Astrocyte (in vitro differentiated cells and primary cell): ENCODE data around the gene TMPRSS3. TPM values are rescaled to one million over a fixed set of nuclear protein-coding genes. Genes with fewer than 3 reads are reported as not detected.

ENCODE experiments used
- DNase-seq: peaks from one replicate; pipeline ENCODE4 v3.0.0-alpha.2; 2010; ENCODE audit warnings: low read depth
- FAIRE-seq: peaks from 2 replicates; lab custom pipeline; 2011; peaks lifted over from hg19 to GRCh38; lab: Jason Lieb, UNC
- H2AFZ ChIP-seq: 2 replicates; pipeline ENCODE4 v1.6.0; 2012; ENCODE audit warnings: low read depth, low read length, inconsistent platforms
- H3K27ac ChIP-seq: 2 replicates; pipeline ENCODE4 v1.5.1; 2011; ENCODE audit warnings: low read depth, low read length, inconsistent platforms
- H3K27me3 ChIP-seq: 2 replicates; pipeline ENCODE4 v1.6.0; 2011; ENCODE audit warnings: low read length, inconsistent platforms; ENCODE audit not compliant: insufficient read depth
- H3K36me3 ChIP-seq: 2 replicates; pipeline ENCODE4 v1.5.1; 2011; ENCODE audit warnings: low read length, inconsistent platforms; ENCODE audit not compliant: insufficient read depth
- H3K4me1 ChIP-seq: 2 replicates; pipeline ENCODE4 v1.5.1; 2011; ENCODE audit warnings: low read length, inconsistent platforms; ENCODE audit not compliant: insufficient read depth
- H3K4me2 ChIP-seq: 2 replicates; pipeline ENCODE4 v1.6.0; 2012; ENCODE audit warnings: low read length, inconsistent platforms
- H3K4me3 ChIP-seq: 2 replicates; pipeline ENCODE4 v1.5.1; 2011; ENCODE audit warnings: low read depth, mild to moderate bottlenecking, low read length, inconsistent platforms; ENCODE audit not compliant: insufficient read depth
- H3K79me2 ChIP-seq: 2 replicates; pipeline ENCODE4 v1.6.0; 2012; ENCODE audit warnings: mild to moderate bottlenecking, low read length, inconsistent platforms; ENCODE audit not compliant: insufficient read depth
- H3K9ac ChIP-seq: 2 replicates; pipeline ENCODE4 v1.6.0; 2012; ENCODE audit warnings: mild to moderate bottlenecking, low read length, inconsistent platforms
- H3K9me3 ChIP-seq: 2 replicates; pipeline ENCODE4 v1.5.1; 2012; ENCODE audit warnings: low read depth, mild to moderate bottlenecking, low read length, inconsistent platforms; ENCODE audit not compliant: insufficient read depth
- H4K20me1 ChIP-seq: 2 replicates; pipeline ENCODE4 v1.6.0; 2012; ENCODE audit warnings: low read length, inconsistent platforms; ENCODE audit not compliant: insufficient read depth
- H3K27ac Mint-ChIP-seq: one replicate; pipeline ENCODE4 v1.8.0; 2021; ENCODE audit warnings: mild to moderate bottlenecking, mixed read lengths; ENCODE audit not compliant: unreplicated experiment
- H3K27me3 Mint-ChIP-seq: one replicate; pipeline ENCODE4 v1.8.0; 2021; ENCODE audit warnings: low read depth, mixed read lengths; ENCODE audit not compliant: unreplicated experiment
- H3K36me3 Mint-ChIP-seq: one replicate; pipeline ENCODE4 v1.8.0; 2021; ENCODE audit warnings: low read depth, mixed read lengths; ENCODE audit not compliant: unreplicated experiment
- H3K4me1 Mint-ChIP-seq: one replicate; pipeline ENCODE4 v1.8.0; 2021; ENCODE audit warnings: low read depth, mixed read lengths; ENCODE audit not compliant: unreplicated experiment
- H3K4me3 Mint-ChIP-seq: one replicate; pipeline ENCODE4 v1.8.0; 2021; ENCODE audit warnings: mild to moderate bottlenecking, moderate library complexity, mixed read lengths; ENCODE audit not compliant: unreplicated experiment
- H3K9me3 Mint-ChIP-seq: one replicate; pipeline ENCODE4 v1.8.0; 2021; ENCODE audit warnings: mild to moderate bottlenecking, mixed read lengths; ENCODE audit not compliant: unreplicated experiment
- EZH2 ChIP-seq: IDR thresholded peaks from 2 replicates; pipeline ENCODE4 v1.6.1; 2012; ENCODE audit warnings: mild to moderate bottlenecking, low read length, inconsistent platforms; ENCODE audit not compliant: insufficient read depth
- total RNA-seq: library from RNA; stranded (reverse); gene quantifications from 2 replicates; pipeline ENCODE4 v1.2.1, GENCODE V29; 2021
- TF ChIP-seq, protein P1 (sequence below): IDR thresholded peaks from 2 replicates; pipeline ENCODE4 v1.5.1; 2011; ENCODE audit warnings: low read depth, mild to moderate bottlenecking, inconsistent platforms, low read length, moderate library complexity; ENCODE audit not compliant: insufficient read depth

Gene TMPRSS3
- total RNA-seq, 1 donor from 2014 or later = not detected

DNA sequence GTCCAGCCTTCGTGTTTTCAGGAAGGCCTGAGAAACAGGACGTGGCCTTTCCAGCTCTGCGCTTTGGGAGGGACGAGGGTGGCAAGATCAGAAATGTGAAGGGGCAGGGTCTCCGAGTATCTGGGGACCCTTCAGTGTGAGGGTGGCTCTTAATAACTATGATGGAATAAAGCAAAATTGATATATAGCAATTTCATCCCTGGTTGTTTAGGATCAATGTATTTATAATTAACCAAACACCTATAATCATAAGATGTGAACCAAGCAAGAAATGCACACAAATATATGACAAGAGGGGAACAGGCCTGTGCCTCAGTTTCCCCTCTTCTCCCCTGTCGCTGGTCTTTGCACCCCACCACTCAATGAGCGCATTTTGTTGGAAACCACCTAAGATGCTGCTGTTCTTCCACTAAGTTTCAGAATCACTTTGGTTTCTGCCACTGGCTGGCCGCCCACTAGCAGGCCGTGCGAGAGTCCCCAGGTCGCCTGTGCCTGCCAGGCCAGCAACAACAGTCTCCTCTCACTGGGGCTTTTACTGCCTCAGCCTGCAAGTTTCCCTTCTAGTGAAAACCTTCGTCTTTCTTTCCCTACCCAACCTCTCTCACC, 44.4 kb upstream of the TMPRSS3 start:
- H3K4me3 Mint-ChIP-seq = no peak overlapping the region
- FAIRE-seq = no peak
- Histone ChIP-seq H3K36me3 (no peaks in the 10 kb centered on the region), H3K27me3 (no peaks in the 10 kb centered on the region), H3K4me2 (no peak overlapping the region), H3K27ac (no peak overlapping the region), H4K20me1 (no peaks in the 10 kb centered on the region), H2AFZ (no peak overlapping the region), H3K9ac (no peak overlapping the region), H3K9me3 (peaks cover under 1% of the 10 kb centered on the region), H3K79me2 (no peaks in the 10 kb centered on the region), H3K4me1 (no peaks in the 10 kb centered on the region), H3K4me3 (no peak overlapping the region)
- TF ChIP-seq EZH2 = no peak
- TF ChIP-seq, protein P1, sequence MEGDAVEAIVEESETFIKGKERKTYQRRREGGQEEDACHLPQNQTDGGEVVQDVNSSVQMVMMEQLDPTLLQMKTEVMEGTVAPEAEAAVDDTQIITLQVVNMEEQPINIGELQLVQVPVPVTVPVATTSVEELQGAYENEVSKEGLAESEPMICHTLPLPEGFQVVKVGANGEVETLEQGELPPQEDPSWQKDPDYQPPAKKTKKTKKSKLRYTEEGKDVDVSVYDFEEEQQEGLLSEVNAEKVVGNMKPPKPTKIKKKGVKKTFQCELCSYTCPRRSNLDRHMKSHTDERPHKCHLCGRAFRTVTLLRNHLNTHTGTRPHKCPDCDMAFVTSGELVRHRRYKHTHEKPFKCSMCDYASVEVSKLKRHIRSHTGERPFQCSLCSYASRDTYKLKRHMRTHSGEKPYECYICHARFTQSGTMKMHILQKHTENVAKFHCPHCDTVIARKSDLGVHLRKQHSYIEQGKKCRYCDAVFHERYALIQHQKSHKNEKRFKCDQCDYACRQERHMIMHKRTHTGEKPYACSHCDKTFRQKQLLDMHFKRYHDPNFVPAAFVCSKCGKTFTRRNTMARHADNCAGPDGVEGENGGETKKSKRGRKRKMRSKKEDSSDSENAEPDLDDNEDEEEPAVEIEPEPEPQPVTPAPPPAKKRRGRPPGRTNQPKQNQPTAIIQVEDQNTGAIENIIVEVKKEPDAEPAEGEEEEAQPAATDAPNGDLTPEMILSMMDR = no peak
- peaks cover 42% of the 10 kb centered on the region for H3K27me3 Mint-ChIP-seq
- no peaks in the 10 kb centered on the region for H3K36me3 Mint-ChIP-seq
- DNase-seq = no peak
- H3K27ac Mint-ChIP-seq = no peak overlapping the region
- no peaks in the 10 kb centered on the region for H3K4me1 Mint-ChIP-seq
- peaks cover 4% of the 10 kb centered on the region for H3K9me3 Mint-ChIP-seq

DNA sequence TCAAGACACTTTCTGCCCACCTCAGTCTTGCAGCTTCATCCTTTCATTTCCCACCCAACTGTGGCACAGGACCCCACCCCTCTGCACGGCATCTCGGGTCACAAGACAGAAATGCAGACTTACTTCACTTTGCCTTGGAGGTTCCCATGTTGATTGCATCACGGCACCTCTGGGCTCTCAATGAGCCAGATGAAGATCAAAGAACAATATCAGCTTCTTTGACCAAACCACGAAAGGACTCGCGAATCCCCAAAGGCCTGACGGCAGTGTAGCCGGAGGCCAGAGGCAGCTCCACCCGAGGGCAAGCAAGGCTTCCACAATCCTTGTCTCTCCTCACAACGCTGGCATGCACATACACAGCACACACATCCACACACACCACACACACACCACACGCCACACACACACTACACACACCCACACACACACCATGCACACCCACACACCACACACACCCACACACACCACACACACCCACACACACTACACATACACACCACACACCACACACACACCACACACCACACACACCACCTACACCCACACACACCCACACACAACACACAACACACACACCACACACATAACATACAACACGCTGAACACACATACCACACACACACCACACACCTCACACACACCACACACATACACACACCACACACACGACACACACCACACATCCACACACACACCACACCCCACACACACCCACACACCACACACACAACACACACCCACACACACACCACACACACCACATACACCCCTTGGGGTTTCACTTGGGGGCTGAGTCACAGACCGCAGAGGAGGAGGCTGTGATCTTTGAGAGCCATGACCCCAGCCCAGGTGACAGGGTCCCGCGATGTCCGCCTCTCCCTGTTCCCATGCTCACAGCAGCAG, 43.7 kb upstream of the TMPRSS3 start:
- H3K36me3 ChIP-seq = no peaks in the 10 kb centered on the region
- Mint-ChIP-seq H3K9me3 (peaks cover 6% of the 10 kb centered on the region), H3K4me1 (no peaks in the 10 kb centered on the region), H3K36me3 (no peaks in the 10 kb centered on the region), H3K27ac (no peak overlapping the region), H3K27me3 (peaks cover 48% of the 10 kb centered on the region), H3K4me3 (no peak overlapping the region)
- H3K27ac ChIP-seq = no peak overlapping the region
- H3K4me3 ChIP-seq = no peak overlapping the region
- H3K79me2 ChIP-seq = no peaks in the 10 kb centered on the region
- TF ChIP-seq, protein P1 = no peak
- TF ChIP-seq EZH2 = no peak
- H3K9me3 ChIP-seq = peaks cover 2% of the 10 kb centered on the region
- H3K4me2 ChIP-seq = no peak overlapping the region
- H3K27me3 ChIP-seq = no peaks in the 10 kb centered on the region
- H3K9ac ChIP-seq = no peak overlapping the region
- H4K20me1 ChIP-seq = no peaks in the 10 kb centered on the region
- FAIRE-seq (no peak), DNase-seq (no peak)
- no peaks in the 10 kb centered on the region for H3K4me1 ChIP-seq
- no peak overlapping the region for H2AFZ ChIP-seq
